Suprapubic skin (tissue), 4 donors: Measurements from ENCODE around the gene FYN. TPM values are rescaled to one million over a fixed set of nuclear protein-coding genes. Genes with fewer than 3 reads are reported as not detected.

ENCODE experiments used
- DNase-seq, 2 donors: peaks; one replicate each; pipeline ENCODE4 v3.0.0-alpha.2; 2019; ENCODE audit warnings: low spot score in 2 of 2
- H3K27ac ChIP-seq: fragments of 200-600 bp; sonication (generic); one replicate; pipeline ENCODE4 v1.5.1; 2019
- H3K27me3 ChIP-seq: fragments of 200-600 bp; sonication (generic); one replicate; pipeline ENCODE4 v1.5.1; 2019
- H3K36me3 ChIP-seq: fragments of 200-600 bp; sonication (generic); one replicate; pipeline ENCODE4 v1.5.1; 2019
- H3K4me1 ChIP-seq: fragments of 200-600 bp; sonication (generic); one replicate; pipeline ENCODE4 v1.5.1; 2019
- H3K4me3 ChIP-seq: fragments of 200-600 bp; sonication (generic); one replicate; pipeline ENCODE4 v1.5.1; 2019; ENCODE audit warnings: mild to moderate bottlenecking
- H3K9me3 ChIP-seq: fragments of 200-600 bp; sonication (generic); one replicate; pipeline ENCODE4 v1.5.1; 2019
- CTCF ChIP-seq, 2 donors: fragments of 200-600 bp in 1 of 2; fragments of 450-650 bp in 1 of 2; sonication (generic) in 1 of 2; IDR thresholded peaks; one replicate each; pipeline ENCODE4 v1.5.1; 2016 to 2019; ENCODE audit warnings: antibody characterized with exemption in 2 of 2, mild to moderate bottlenecking in 1 of 2, moderate library complexity in 1 of 2
- EP300 ChIP-seq: sonication (generic); formaldehyde crosslinking; IDR thresholded peaks from one replicate; pipeline ENCODE4 v1.6.1; 2017; ENCODE audit warnings: antibody characterized with exemption
- POLR2A ChIP-seq, 2 donors: fragments of 450-650 bp; IDR thresholded peaks; one replicate each; pipeline ENCODE4 v1.6.1; 2017; ENCODE audit warnings: antibody characterized with exemption in 2 of 2, mild to moderate bottlenecking in 2 of 2, moderate library complexity in 2 of 2
- POLR2AphosphoS5 ChIP-seq, 3 donors: sonication (generic); formaldehyde crosslinking; IDR thresholded peaks; one replicate each; pipeline ENCODE4 v1.6.1; 2017; ENCODE audit warnings: antibody characterized with exemption in 3 of 3
- WGBS: methylation state at CpG from one replicate; pipeline ENCODE4 v1.1.5; 2018; 5-methylcytosine and 5-hydroxymethylcytosine counted together
- total RNA-seq, 4 donors: library from RNA; depleted of rRNA; stranded (reverse); fragments of >200 nt; gene quantifications; one replicate each; pipeline ENCODE4 v1.1.0, GENCODE V29; 2016

FYN gene
- total RNA-seq, 4 donors from 2014 or later: 36.6 to 89.6 (median 67.3) TPM

- TF ChIP-seq EP300: no peak
- no peak for TF ChIP-seq POLR2A (IDR thresholded peaks at IDR 0.05)
- TF ChIP-seq CTCF (IDR thresholded peaks at IDR 0.05): no peak
- no peak for TF ChIP-seq POLR2AphosphoS5 (IDR thresholded peaks at IDR 0.05)
- WGBS: 76% methylated on average over 3 of the region's 3 CpGs
- no peak overlapping the region for H3K27ac ChIP-seq
- peaks cover 11% of the 10 kb centered on the region for H3K36me3 ChIP-seq
- H3K4me1 ChIP-seq: peaks cover 21% of the 10 kb centered on the region
- H3K4me3 ChIP-seq: no peak overlapping the region
- H3K27me3 ChIP-seq: no peaks in the 10 kb centered on the region
- no peak for DNase-seq
- H3K9me3 ChIP-seq: no peaks in the 10 kb centered on the region
These were observed 156.9 kb downstream of the FYN start for GRCh38 chr6:111716325-111716724.

GRCh38 chr6:111715321-111715720 is 157.9 kb downstream of the FYN start:
- no peak for TF ChIP-seq POLR2AphosphoS5 (IDR thresholded peaks at IDR 0.05)
- TF ChIP-seq POLR2A (IDR thresholded peaks at IDR 0.05): no peak
- no peak for TF ChIP-seq CTCF (IDR thresholded peaks at IDR 0.05)
- TF ChIP-seq EP300: no peak
- 57% methylated on average over 4 of the region's 6 CpGs for WGBS
- no peaks in the 10 kb centered on the region for H3K27me3 ChIP-seq
- H3K36me3 ChIP-seq: peaks cover 11% of the 10 kb centered on the region
- no peak for DNase-seq
- H3K9me3 ChIP-seq: no peaks in the 10 kb centered on the region
- no peak overlapping the region for H3K27ac ChIP-seq
- no peak overlapping the region for H3K4me3 ChIP-seq
- peaks cover 25% of the 10 kb centered on the region for H3K4me1 ChIP-seq

- Histone ChIP-seq H3K36me3 (peaks cover 11% of the 10 kb centered on the region), H3K4me1 (peaks cover 27% of the 10 kb centered on the region), H3K27me3 (no peaks in the 10 kb centered on the region), H3K4me3 (no peak overlapping the region), H3K27ac (no peak overlapping the region), H3K9me3 (no peaks in the 10 kb centered on the region)
- WGBS: 86% methylated on average over 10 of the region's 10 CpGs
- TF ChIP-seq CTCF (IDR thresholded peaks at IDR 0.05) (no peak), POLR2AphosphoS5 (IDR thresholded peaks at IDR 0.05) (no peak), EP300 (no peak), POLR2A (IDR thresholded peaks at IDR 0.05) (no peak)
- DNase-seq: no peak
These were observed 158.6 kb downstream of the FYN start for GRCh38 chr6:111714416-111715270.

- H3K27me3 ChIP-seq: no peaks in the 10 kb centered on the region
- WGBS: 81% methylated on average over 4 of the region's 4 CpGs
- H3K36me3 ChIP-seq: peaks cover 11% of the 10 kb centered on the region
- H3K27ac ChIP-seq: no peak overlapping the region
- peaks cover 27% of the 10 kb centered on the region for H3K4me1 ChIP-seq
- H3K4me3 ChIP-seq: no peak overlapping the region
- DNase-seq: no peak
- TF ChIP-seq POLR2A (IDR thresholded peaks at IDR 0.05) (no peak), CTCF (IDR thresholded peaks at IDR 0.05) (no peak), POLR2AphosphoS5 (IDR thresholded peaks at IDR 0.05) (no peak), EP300 (no peak)
- H3K9me3 ChIP-seq: no peaks in the 10 kb centered on the region
These were observed 159.4 kb downstream of the FYN start for GRCh38 chr6:111713811-111714210.

GRCh38 chr6:111713236-111713635 is 160.0 kb downstream of the FYN start:
- Histone ChIP-seq H3K4me1 (peaks cover 27% of the 10 kb centered on the region), H3K27ac (no peak overlapping the region), H3K9me3 (no peaks in the 10 kb centered on the region), H3K36me3 (peaks cover 7% of the 10 kb centered on the region), H3K27me3 (no peaks in the 10 kb centered on the region), H3K4me3 (no peak overlapping the region)
- WGBS: 61% methylated on average over 2 of the region's 2 CpGs
- DNase-seq: no peak
- TF ChIP-seq POLR2A (IDR thresholded peaks at IDR 0.05): no peak
- TF ChIP-seq POLR2AphosphoS5 (IDR thresholded peaks at IDR 0.05): no peak
- no peak for TF ChIP-seq CTCF (IDR thresholded peaks at IDR 0.05)
